Fibroblast of lung (primary cell): ENCODE measurements around the gene PSMA7. TPM values are rescaled to one million over a fixed set of nuclear protein-coding genes. Genes with fewer than 3 reads are reported as not detected.
A peak's percentile ranks its signal among the peaks of the same experiment; 100 is the strongest.

Experiments used
- DNase-seq, 2 donors: peaks; one replicate each; pipeline versions ENCODE4 v3.0.0 to v3.0.0-alpha.2; 2010; ENCODE audit warnings: low read depth in 2 of 2
- H2AFZ ChIP-seq: 2 replicates; pipeline ENCODE4 v1.5.1; 2012; ENCODE audit warnings: low read length, control low read depth, inconsistent platforms
- H3K27ac ChIP-seq: 2 replicates; pipeline ENCODE4 v1.5.1; 2011; ENCODE audit warnings: low read length, control low read depth; ENCODE audit not compliant: insufficient read depth
- H3K27me3 ChIP-seq: 2 replicates; pipeline ENCODE4 v1.5.1; 2011; ENCODE audit warnings: mild to moderate bottlenecking, low read length; ENCODE audit not compliant: control insufficient read depth, insufficient read depth
- H3K36me3 ChIP-seq: 2 replicates; pipeline ENCODE4 v1.5.1; 2011; ENCODE audit warnings: low read length; ENCODE audit not compliant: control insufficient read depth, insufficient read depth
- H3K4me1 ChIP-seq: 2 replicates; pipeline ENCODE4 v1.5.1; 2011; ENCODE audit warnings: low read length; ENCODE audit not compliant: control insufficient read depth, insufficient read depth; ENCODE audit errors: extremely low read depth
- H3K4me2 ChIP-seq: 2 replicates; pipeline ENCODE4 v1.5.1; 2011; ENCODE audit warnings: low read length, control low read depth; ENCODE audit not compliant: insufficient read depth; ENCODE audit errors: extremely low read depth
- H3K4me3 ChIP-seq, 4 experiments: fragments of 200-600 bp in 1 of 4; sonication (generic) in 1 of 4; replicated peaks in 1 of 4; 2 replicates each; pipeline ENCODE4 v1.5.1; 2011 to 2016; ENCODE audit warnings: low read length in 4 of 4, low read depth in 3 of 4, mild to moderate bottlenecking in 3 of 4, control low read depth in 2 of 4, inconsistent platforms in 1 of 4, mixed read lengths in 1 of 4; ENCODE audit not compliant: insufficient read depth in 1 of 4; ENCODE audit errors: control extremely low read depth in 1 of 4
- H3K79me2 ChIP-seq: 2 replicates; pipeline ENCODE4 v1.5.1; 2012; ENCODE audit warnings: mild to moderate bottlenecking, low read length, inconsistent platforms; ENCODE audit not compliant: control insufficient read depth, insufficient read depth
- H3K9ac ChIP-seq: 2 replicates; pipeline ENCODE4 v1.5.1; 2011; ENCODE audit warnings: mild to moderate bottlenecking, low read length, control low read depth; ENCODE audit not compliant: insufficient read depth
- H3K9me3 ChIP-seq: 2 replicates; pipeline ENCODE4 v1.5.1; 2012; ENCODE audit warnings: low read depth, low read length; ENCODE audit not compliant: control insufficient read depth, insufficient read depth
- H4K20me1 ChIP-seq: 2 replicates; pipeline ENCODE4 v1.5.1; 2011; ENCODE audit warnings: low read length; ENCODE audit not compliant: control insufficient read depth, insufficient read depth; ENCODE audit errors: extremely low read depth
- CTCF ChIP-seq, 2 donors: IDR thresholded peaks in 1 of 2; conservative IDR thresholded peaks in 1 of 2; 1 replicate in 1 of 2; 2 replicates in 1 of 2; pipeline ENCODE4 v1.5.1; 2011 to 2012; ENCODE audit warnings: low read length in 2 of 2, control low read depth in 1 of 2, inconsistent platforms in 1 of 2, low read depth in 1 of 2, mild to moderate bottlenecking in 1 of 2
- EZH2 ChIP-seq: IDR thresholded peaks from 2 replicates; pipeline ENCODE4 v1.5.1; 2012; ENCODE audit warnings: low read length, control low read depth, mild to moderate bottlenecking; ENCODE audit errors: missing control alignments
- polyA plus RNA-seq, 2 donors: library from polyadenylated mRNA; depleted of rRNA in 1 of 2; stranded (reverse) in 1 of 2; unstranded in 1 of 2; fragments of >200 nt; gene quantifications; 2 replicates each; pipeline ENCODE4 v1.2.1, GENCODE V29; 2011 to 2012; ENCODE audit warnings: missing spikeins in 1 of 2
- total RNA-seq: library from RNA; depleted of rRNA; stranded (reverse); fragments of >200 nt; gene quantifications from 2 replicates; pipeline ENCODE4 v1.2.1, GENCODE V29; 2014

PSMA7 gene
- total and polyA plus RNA-seq, 2 donors (not counting 1 experiment from before 2014, with no cell fraction given): 234 to 342 TPM

- Histone ChIP-seq H3K4me1 (peaks cover 2% of the 10 kb centered on the region), H3K9ac (no peak overlapping the region), H3K4me3 (no peak overlapping the region), H3K27ac (no peak overlapping the region), H3K9me3 (no peaks in the 10 kb centered on the region), H3K36me3 (no peaks in the 10 kb centered on the region), H3K79me2 (no peaks in the 10 kb centered on the region), H2AFZ (no peak overlapping the region), H3K4me2 (no peak overlapping the region), H4K20me1 (no peaks in the 10 kb centered on the region), H3K27me3 (peaks cover 2% of the 10 kb centered on the region)
- no peak for DNase-seq
- no peak for TF ChIP-seq CTCF (conservative IDR thresholded peaks at IDR 0.05 in 1 of 2, IDR thresholded peaks at IDR 0.05 in 1 of 2; ENCODE audit: low read depth in 1 of 2, low read length in 2 of 2)
- TF ChIP-seq EZH2: no peak
Measured at GRCh38 chr20:62087632-62088031, 55.6 kb downstream of the PSMA7 start.

- Histone ChIP-seq H3K4me2 (no peak overlapping the region), H3K27me3 (peaks cover 2% of the 10 kb centered on the region), H3K79me2 (no peaks in the 10 kb centered on the region), H3K4me3 (no peak overlapping the region), H3K36me3 (no peaks in the 10 kb centered on the region), H3K4me1 (peaks cover 2% of the 10 kb centered on the region), H3K9ac (no peak overlapping the region), H2AFZ (no peak overlapping the region), H3K9me3 (no peaks in the 10 kb centered on the region), H3K27ac (no peak overlapping the region), H4K20me1 (no peaks in the 10 kb centered on the region)
- TF ChIP-seq EZH2: no peak
- TF ChIP-seq CTCF (conservative IDR thresholded peaks at IDR 0.05 in 1 of 2, IDR thresholded peaks at IDR 0.05 in 1 of 2; ENCODE audit: low read depth in 1 of 2, low read length in 2 of 2): no peak
- DNase-seq: peak in 1 of 2 donors; percentile 37
Measured at GRCh38 chr20:62087227-62087626, 56.0 kb downstream of the PSMA7 start.

Other genes with a start within 250 kb of the PSMA7 start
- 2.8 and 3.0 TPM in 2 replicates for gene TAF4, start 77.5 kb downstream of the PSMA7 start, total RNA-seq
- gene TAF4, start 77.5 kb downstream of the PSMA7 start, polyA plus RNA-seq: 2.6 and 4.2 TPM in 2 replicates
- 46.7 and 48.7 TPM in 2 replicates for gene LSM14B, start 20.9 kb downstream of the PSMA7 start, total RNA-seq
- gene LSM14B, start 20.9 kb downstream of the PSMA7 start, polyA plus RNA-seq: 20.2 and 24.7 TPM in 2 replicates
- 5.6 and 7.4 TPM in 2 replicates for gene SS18L1, start 375 bp upstream of the PSMA7 start, total RNA-seq
- 3.8 and 4.7 TPM in 2 replicates for gene SS18L1, start 375 bp upstream of the PSMA7 start, polyA plus RNA-seq
- 17.5 and 20.5 TPM in 2 replicates for gene MTG2, start 39.6 kb upstream of the PSMA7 start, total RNA-seq
- 16.5 and 26.2 TPM in 2 replicates for gene MTG2, start 39.6 kb upstream of the PSMA7 start, polyA plus RNA-seq
- not detected in 2 replicates for gene HRH3, start 76.9 kb upstream of the PSMA7 start, total RNA-seq
- not detected in 2 replicates for gene HRH3, start 76.9 kb upstream of the PSMA7 start, polyA plus RNA-seq
- gene OSBPL2, start 95.1 kb upstream of the PSMA7 start, total RNA-seq: 23.6 and 27.9 TPM in 2 replicates
- 11.4 and 13.3 TPM in 2 replicates for gene OSBPL2, start 95.1 kb upstream of the PSMA7 start, polyA plus RNA-seq
- 61.1 and 71.3 TPM in 2 replicates for gene ADRM1, start 159.6 kb upstream of the PSMA7 start, total RNA-seq
- gene ADRM1, start 159.6 kb upstream of the PSMA7 start, polyA plus RNA-seq: 41.2 and 67.1 TPM in 2 replicates
- gene LAMA5, start 223.9 kb upstream of the PSMA7 start, total RNA-seq: 47.0 and 81.6 TPM in 2 replicates
- gene LAMA5, start 223.9 kb upstream of the PSMA7 start, polyA plus RNA-seq: 1.5 and 4.3 TPM in 2 replicates
- gene RPS21, start 243.7 kb upstream of the PSMA7 start, total RNA-seq: 718 and 867 TPM in 2 replicates
- gene RPS21, start 243.7 kb upstream of the PSMA7 start, polyA plus RNA-seq: 2,081 and 2,825 TPM in 2 replicates